Measurements from ENCODE around the gene PCDHGB4. TPM values are rescaled to one million over a fixed set of nuclear protein-coding genes. Genes with fewer than 3 reads are reported as not detected.

Gene PCDHGB4
- total RNA-seq, 1 donor: 26.2 TPM

DNA sequence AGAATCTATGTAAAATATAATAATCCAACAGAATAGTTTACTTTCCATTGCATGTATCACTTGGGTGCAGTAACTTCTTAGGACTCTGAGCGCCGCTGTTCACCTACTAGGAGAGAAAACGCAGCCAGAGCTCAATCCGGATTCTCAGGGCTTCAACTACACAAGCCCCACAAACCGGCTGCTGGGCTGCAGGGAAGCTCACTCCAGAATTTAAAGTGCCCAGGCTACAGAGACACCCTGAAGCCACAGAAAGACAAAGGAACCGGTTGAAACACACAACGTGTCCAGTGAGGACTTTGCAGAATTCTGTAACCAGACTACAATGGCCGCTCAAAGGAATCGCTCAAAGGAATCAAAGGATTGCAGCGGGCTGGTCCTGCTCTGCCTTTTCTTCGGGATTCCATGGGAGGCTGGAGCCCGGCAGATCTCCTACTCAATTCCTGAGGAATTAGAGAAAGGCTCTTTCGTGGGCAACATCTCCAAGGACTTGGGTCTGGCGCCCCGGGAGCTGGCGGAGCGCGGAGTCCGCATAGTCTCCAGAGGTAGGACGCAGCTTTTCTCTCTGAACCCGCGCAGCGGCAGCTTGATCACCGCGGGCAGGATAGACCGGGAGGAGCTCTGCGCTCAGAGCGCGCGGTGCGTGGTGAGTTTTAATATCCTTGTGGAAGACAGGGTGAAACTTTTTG, 25.5 kb downstream of the PCDHGB4 start, which contains the start of gene PCDHGA10:
TSS of gene PCDHGA10 (plus strand) at position 134 of the 686 bp plus-strand sequence. CDS start at position 323, 189 bp downstream.

DNA sequence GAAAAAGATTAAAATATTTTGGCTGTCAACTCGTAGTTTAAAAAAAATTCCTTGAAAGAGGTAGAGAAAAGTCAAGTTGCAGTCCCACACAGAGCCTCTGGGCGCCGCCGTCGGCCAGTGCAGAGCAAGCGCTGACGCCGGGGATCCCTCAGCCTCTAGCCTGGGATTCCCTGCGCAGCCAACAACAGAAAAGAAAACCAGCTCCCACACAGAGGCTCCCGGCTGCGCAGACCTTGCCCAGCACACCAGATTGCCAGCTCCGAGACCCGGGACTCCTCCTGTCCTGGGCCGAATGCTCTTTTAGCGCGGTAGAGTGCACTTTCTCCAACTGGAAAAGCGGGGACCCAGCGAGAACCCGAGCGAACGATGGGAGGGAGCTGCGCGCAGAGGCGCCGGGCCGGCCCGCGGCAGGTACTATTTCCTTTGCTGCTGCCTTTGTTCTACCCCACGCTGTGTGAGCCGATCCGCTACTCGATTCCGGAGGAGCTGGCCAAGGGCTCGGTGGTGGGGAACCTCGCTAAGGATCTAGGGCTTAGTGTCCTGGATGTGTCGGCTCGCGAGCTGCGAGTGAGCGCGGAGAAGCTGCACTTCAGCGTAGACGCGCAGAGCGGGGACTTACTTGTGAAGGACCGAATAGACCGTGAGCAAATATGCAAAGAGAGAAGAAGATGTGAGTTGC, 30.1 kb downstream of the PCDHGB4 start, which contains the start of gene PCDHGB7:
TSS of gene PCDHGB7 (plus strand) at position 184 of the 679 bp plus-strand sequence. CDS start at position 367, 183 bp downstream.

DNA sequence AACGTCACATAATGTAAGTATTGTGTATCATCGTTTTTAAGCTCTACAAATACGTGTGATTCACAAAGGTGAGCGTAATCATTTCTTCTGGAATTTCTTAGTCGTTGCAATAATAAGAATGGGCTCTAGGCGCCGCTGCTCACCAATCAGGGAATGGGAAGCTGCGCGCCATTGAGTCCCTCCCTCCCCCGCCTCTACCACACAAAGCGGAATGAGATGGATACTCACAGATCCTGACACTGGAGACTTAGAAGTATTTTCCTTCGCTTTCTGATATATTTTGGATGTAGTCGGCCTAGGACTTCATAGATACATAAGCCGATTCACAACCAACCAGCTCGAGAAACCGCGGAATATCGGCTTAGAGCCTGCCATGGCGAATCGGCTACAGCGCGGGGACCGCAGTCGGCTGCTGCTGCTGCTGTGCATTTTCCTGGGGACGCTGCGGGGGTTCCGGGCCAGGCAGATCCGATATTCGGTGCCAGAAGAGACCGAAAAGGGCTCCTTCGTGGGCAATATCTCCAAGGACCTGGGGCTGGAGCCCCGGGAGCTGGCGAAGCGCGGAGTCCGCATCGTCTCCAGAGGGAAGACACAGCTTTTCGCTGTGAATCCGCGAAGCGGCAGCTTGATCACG, 33.5 kb downstream of the PCDHGB4 start, which contains the start of gene PCDHGA11:
TSS of gene PCDHGA11 (plus strand) at position 197 of the 634 bp plus-strand sequence. CDS start at position 374, 177 bp downstream.

DNA sequence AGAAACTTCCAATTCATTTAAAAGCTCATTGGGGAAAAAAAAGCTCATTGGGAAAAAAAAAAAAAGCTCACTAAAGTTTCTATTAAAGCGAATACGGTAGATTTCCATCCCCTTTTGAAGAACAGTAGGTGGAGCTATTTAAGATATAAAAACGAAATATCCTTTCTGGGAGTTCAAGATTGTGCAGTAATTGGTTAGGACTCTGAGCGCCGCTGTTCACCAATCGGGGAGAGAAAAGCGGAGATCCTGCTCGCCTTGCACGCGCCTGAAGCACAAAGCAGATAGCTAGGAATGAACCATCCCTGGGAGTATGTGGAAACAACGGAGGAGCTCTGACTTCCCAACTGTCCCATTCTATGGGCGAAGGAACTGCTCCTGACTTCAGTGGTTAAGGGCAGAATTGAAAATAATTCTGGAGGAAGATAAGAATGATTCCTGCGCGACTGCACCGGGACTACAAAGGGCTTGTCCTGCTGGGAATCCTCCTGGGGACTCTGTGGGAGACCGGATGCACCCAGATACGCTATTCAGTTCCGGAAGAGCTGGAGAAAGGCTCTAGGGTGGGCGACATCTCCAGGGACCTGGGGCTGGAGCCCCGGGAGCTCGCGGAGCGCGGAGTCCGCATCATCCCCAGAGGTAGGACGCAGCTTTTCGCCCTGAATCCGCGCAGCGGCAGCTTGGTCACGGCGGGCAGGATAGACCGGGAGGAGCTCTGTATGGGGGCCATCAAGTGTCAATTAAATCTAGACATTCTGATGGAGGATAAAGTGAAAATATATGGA, 43.0 kb downstream of the PCDHGB4 start, which contains the start of gene PCDHGA12:
TSS of gene PCDHGA12 (plus strand) at position 176 of the 782 bp plus-strand sequence. CDS start at position 429, 253 bp downstream.

Other genes with a start within 250 kb of the PCDHGB4 start
- 0.65 and 0.97 TPM in 2 replicates for gene PCDHB6, start 237.6 kb upstream of the PCDHGB4 start, total RNA-seq
- 2.0 and 2.5 TPM in 2 replicates for gene PCDHB7, start 215.1 kb upstream of the PCDHGB4 start, total RNA-seq
- 0.52 and 1.1 TPM in 2 replicates for gene PCDHB8, start 209.9 kb upstream of the PCDHGB4 start, total RNA-seq
- 3.1 and 4.4 TPM in 2 replicates for gene PCDHB16, start 205.3 kb upstream of the PCDHGB4 start, total RNA-seq
- 0.91 and 2.3 TPM in 2 replicates for gene PCDHB9, start 200.5 kb upstream of the PCDHGB4 start, total RNA-seq
- gene PCDHB10, start 195.3 kb upstream of the PCDHGB4 start, total RNA-seq: 2.2 and 2.5 TPM in 2 replicates
- 1.4 and 1.7 TPM in 2 replicates for gene PCDHB11, start 188.1 kb upstream of the PCDHGB4 start, total RNA-seq
- 1.0 and 1.3 TPM in 2 replicates for gene PCDHB12, start 179.0 kb upstream of the PCDHGB4 start, total RNA-seq
- 2.7 and 4.0 TPM in 2 replicates for gene PCDHB13, start 173.8 kb upstream of the PCDHGB4 start, total RNA-seq
- 3.8 and 4.4 TPM in 2 replicates for gene PCDHB14, start 164.4 kb upstream of the PCDHGB4 start, total RNA-seq
- 1.7 and 1.9 TPM in 2 replicates for gene PCDHB15, start 142.3 kb upstream of the PCDHGB4 start, total RNA-seq
- 0.32 and 0.39 TPM in 2 replicates for gene SLC25A2, start 83.6 kb upstream of the PCDHGB4 start, total RNA-seq
- gene TAF7, start 66.9 kb upstream of the PCDHGB4 start, total RNA-seq: 61.7 and 84.2 TPM in 2 replicates
- 1.4 and 1.9 TPM in 2 replicates for gene PCDHGA1, start 57.2 kb upstream of the PCDHGB4 start, total RNA-seq
- 4.7 and 4.9 TPM in 2 replicates for gene PCDHGA2, start 48.9 kb upstream of the PCDHGB4 start, total RNA-seq
- gene PCDHGA3, start 43.9 kb upstream of the PCDHGB4 start, total RNA-seq: 3.7 and 6.2 TPM in 2 replicates
- gene PCDHGB1, start 37.6 kb upstream of the PCDHGB4 start, total RNA-seq: 4.1 and 6.1 TPM in 2 replicates
- gene PCDHGA4, start 32.7 kb upstream of the PCDHGB4 start, total RNA-seq: 6.7 and 8.9 TPM in 2 replicates
- 6.5 and 6.8 TPM in 2 replicates for gene PCDHGB2, start 27.7 kb upstream of the PCDHGB4 start, total RNA-seq
- 5.6 and 6.5 TPM in 2 replicates for gene PCDHGA5, start 23.5 kb upstream of the PCDHGB4 start, total RNA-seq
- gene PCDHGB3, start 17.5 kb upstream of the PCDHGB4 start, total RNA-seq: 8.4 and 8.6 TPM in 2 replicates
- 7.8 and 10.4 TPM in 2 replicates for gene PCDHGA6, start 13.8 kb upstream of the PCDHGB4 start, total RNA-seq
- gene PCDHGA7, start 5.0 kb upstream of the PCDHGB4 start, total RNA-seq: 9.0 and 10.6 TPM in 2 replicates
- gene PCDHGA8, start 4.9 kb downstream of the PCDHGB4 start, total RNA-seq: 5.6 and 5.7 TPM in 2 replicates
- gene PCDHGB5, start 10.2 kb downstream of the PCDHGB4 start, total RNA-seq: 27.7 and 35.0 TPM in 2 replicates
- 10.1 and 11.1 TPM in 2 replicates for gene PCDHGA9, start 15.1 kb downstream of the PCDHGB4 start, total RNA-seq
- 7.9 and 9.5 TPM in 2 replicates for gene PCDHGB6, start 20.3 kb downstream of the PCDHGB4 start, total RNA-seq
- 15.3 and 17.9 TPM in 2 replicates for gene PCDHGA10, start 25.3 kb downstream of the PCDHGB4 start, total RNA-seq
- 25.6 and 26.2 TPM in 2 replicates for gene PCDHGB7, start 30.0 kb downstream of the PCDHGB4 start, total RNA-seq
- 20.1 and 24.1 TPM in 2 replicates for gene PCDHGA11, start 33.4 kb downstream of the PCDHGB4 start, total RNA-seq
- gene PCDHGA12, start 42.8 kb downstream of the PCDHGB4 start, total RNA-seq: 25.1 and 30.2 TPM in 2 replicates
- 122 and 161 TPM in 2 replicates for gene PCDHGC3, start 88.3 kb downstream of the PCDHGB4 start, total RNA-seq
- gene PCDHGC4, start 97.3 kb downstream of the PCDHGB4 start, total RNA-seq: 5.6 and 6.4 TPM in 2 replicates
- gene PCDHGC5, start 101.4 kb downstream of the PCDHGB4 start, total RNA-seq: 4.7 and 8.1 TPM in 2 replicates
- 17.8 and 25.5 TPM in 2 replicates for gene DIAPH1, start 231.3 kb downstream of the PCDHGB4 start, total RNA-seq
- 48.6 and 49.3 TPM in 2 replicates for gene HDAC3, start 249.2 kb downstream of the PCDHGB4 start, total RNA-seq
- 1.8 and 2.0 TPM in 2 replicates for gene RELL2, start 249.3 kb downstream of the PCDHGB4 start, total RNA-seq